Prostate gland (tissue), 2 donors: ENCODE data around the gene GOLIM4. TPM values are rescaled to one million over a fixed set of nuclear protein-coding genes. Genes with fewer than 3 reads are reported as not detected.

ENCODE experiments used
- DNase-seq: peaks from one replicate; pipeline ENCODE4 v3.0.0-alpha.2; 2019; ENCODE audit warnings: low spot score
- H3K27ac ChIP-seq, 2 donors: fragments of 200-600 bp; sonication (generic); 2 replicates each; pipeline ENCODE4 v1.5.1; 2017 to 2019
- H3K27me3 ChIP-seq: fragments of 200-600 bp; sonication (generic); replicated peaks from 2 replicates; pipeline ENCODE4 v1.5.1; 2019; ENCODE audit not compliant: insufficient read depth
- H3K36me3 ChIP-seq, 2 donors: fragments of 200-600 bp; sonication (generic); 1 replicate in 1 of 2; 2 replicates in 1 of 2; pipeline versions ENCODE4 v1.5.1 to v1.8.1; 2017 to 2019
- H3K4me1 ChIP-seq: fragments of 200-600 bp; sonication (generic); replicated peaks from 2 replicates; pipeline ENCODE4 v1.5.1; 2019
- H3K4me3 ChIP-seq, 2 donors: fragments of 200-600 bp; sonication (generic); 2 replicates each; pipeline ENCODE4 v1.5.1; 2017 to 2019
- H3K9me3 ChIP-seq: fragments of 200-600 bp; sonication (generic); 2 replicates; pipeline ENCODE4 v1.5.1; 2017
- POLR2A ChIP-seq: fragments of 450-650 bp; IDR thresholded peaks from one replicate; pipeline ENCODE4 v1.6.1; 2016; ENCODE audit warnings: antibody characterized with exemption, mild to moderate bottlenecking
- POLR2AphosphoS5 ChIP-seq: sonication (generic); formaldehyde crosslinking; IDR thresholded peaks from one replicate; pipeline ENCODE4 v1.6.1; 2017; ENCODE audit warnings: antibody characterized with exemption
- WGBS: methylation state at CpG from one replicate; pipeline ENCODE4 v1.1.5; 2018; 5-methylcytosine and 5-hydroxymethylcytosine counted together
- intact Hi-C: fragments of 100-400 bp; cut with DNase I; formaldehyde crosslinking; loops from one replicate; pipeline ENCODE4 v1.14.2; 2022
- total RNA-seq, 2 donors: library from RNA; depleted of rRNA; stranded (reverse); fragments of >200 nt; gene quantifications; one replicate each; pipeline ENCODE4 v1.1.0, GENCODE V29; 2016
- TF ChIP-seq, protein P1 (sequence below), 4 experiments: fragments of 200-600 bp in 2 of 4; fragments of 450-650 bp in 2 of 4; sonication (generic) in 2 of 4; IDR thresholded peaks; 1 replicate in 3 of 4; 2 replicates in 1 of 4; pipeline ENCODE4 v1.5.1; 2016 to 2019; ENCODE audit warnings: antibody characterized with exemption in 4 of 4, mild to moderate bottlenecking in 2 of 4, moderate library complexity in 2 of 4

GOLIM4 gene
- total RNA-seq, 2 donors from 2014 or later: 22.3 to 25.5 TPM

DNA sequence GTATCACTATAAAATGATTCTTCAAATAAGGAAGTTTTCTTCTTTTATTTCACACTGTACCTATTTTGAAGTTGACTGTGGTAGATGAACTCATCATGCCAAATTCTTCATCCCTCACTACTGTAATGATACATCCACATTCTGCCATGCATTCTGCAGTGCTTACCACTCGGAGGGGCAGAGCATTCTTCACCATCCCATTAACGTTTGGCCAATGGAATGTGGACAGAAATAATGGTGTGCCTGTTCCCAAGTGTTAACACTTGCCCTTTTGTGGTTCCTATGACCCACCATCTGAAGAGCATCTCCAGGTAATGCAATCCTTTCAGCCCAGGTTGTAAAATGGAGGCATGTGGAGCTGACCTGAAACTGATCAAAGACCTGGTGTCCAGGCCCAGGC, 18.6 kb downstream of the GOLIM4 start:
- 75% methylated on average over 2 of the region's 2 CpGs for WGBS
- intact Hi-C loops: no loop called here
- no peaks in the 10 kb centered on the region for H3K4me1 ChIP-seq

DNA sequence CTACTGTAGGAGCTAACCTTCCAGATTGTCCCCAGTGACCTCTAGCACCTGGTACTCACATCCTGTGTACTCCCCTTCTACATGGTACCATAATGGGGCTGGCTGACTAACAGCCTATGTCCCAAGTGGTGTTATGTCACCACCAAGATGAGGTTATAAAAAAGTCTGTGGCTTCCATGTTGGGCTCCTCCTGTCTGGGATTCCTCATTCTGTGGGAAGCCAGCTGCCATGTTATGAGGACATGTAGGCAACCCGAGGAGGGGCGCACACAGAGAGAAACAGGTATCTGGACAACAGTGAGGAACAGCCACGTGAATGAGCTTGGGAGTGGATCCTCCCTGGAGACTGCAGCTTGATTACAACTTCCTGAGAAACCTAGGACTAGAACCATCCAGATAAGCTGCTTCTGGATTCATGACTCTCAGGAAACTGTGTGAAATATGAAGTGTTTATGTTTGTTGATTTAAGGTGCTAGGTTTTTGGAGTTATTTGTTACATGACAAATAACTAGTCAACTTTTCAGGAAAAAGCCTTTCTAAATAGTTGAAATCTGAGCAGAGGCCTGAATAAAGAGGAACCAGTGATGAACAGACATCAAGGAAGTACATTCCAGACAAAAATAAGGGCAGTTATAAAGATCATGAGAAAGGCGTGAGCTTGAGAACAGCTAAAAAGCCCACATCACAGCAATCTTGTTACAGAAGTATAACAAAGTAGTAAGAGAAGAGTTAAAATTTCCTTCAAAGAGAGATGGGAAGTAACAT, 21.7 kb downstream of the GOLIM4 start:
- no peak overlapping the region for H3K27ac ChIP-seq
- 85% methylated on average over 4 of the region's 4 CpGs for WGBS
- intact Hi-C loops: no loop called here
- no peak for DNase-seq
- TF ChIP-seq, protein P1, sequence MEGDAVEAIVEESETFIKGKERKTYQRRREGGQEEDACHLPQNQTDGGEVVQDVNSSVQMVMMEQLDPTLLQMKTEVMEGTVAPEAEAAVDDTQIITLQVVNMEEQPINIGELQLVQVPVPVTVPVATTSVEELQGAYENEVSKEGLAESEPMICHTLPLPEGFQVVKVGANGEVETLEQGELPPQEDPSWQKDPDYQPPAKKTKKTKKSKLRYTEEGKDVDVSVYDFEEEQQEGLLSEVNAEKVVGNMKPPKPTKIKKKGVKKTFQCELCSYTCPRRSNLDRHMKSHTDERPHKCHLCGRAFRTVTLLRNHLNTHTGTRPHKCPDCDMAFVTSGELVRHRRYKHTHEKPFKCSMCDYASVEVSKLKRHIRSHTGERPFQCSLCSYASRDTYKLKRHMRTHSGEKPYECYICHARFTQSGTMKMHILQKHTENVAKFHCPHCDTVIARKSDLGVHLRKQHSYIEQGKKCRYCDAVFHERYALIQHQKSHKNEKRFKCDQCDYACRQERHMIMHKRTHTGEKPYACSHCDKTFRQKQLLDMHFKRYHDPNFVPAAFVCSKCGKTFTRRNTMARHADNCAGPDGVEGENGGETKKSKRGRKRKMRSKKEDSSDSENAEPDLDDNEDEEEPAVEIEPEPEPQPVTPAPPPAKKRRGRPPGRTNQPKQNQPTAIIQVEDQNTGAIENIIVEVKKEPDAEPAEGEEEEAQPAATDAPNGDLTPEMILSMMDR (IDR thresholded peaks at IDR 0.05): no peak
- no peak for TF ChIP-seq POLR2A
- no peak for TF ChIP-seq POLR2AphosphoS5
- no peaks in the 10 kb centered on the region for H3K27me3 ChIP-seq
- H3K4me1 ChIP-seq: no peaks in the 10 kb centered on the region
- H3K4me3 ChIP-seq: no peak overlapping the region
- H3K36me3 ChIP-seq: no peaks in the 10 kb centered on the region
- no peaks in the 10 kb centered on the region for H3K9me3 ChIP-seq

More for the DNA sequence above, 18.6 kb downstream of the GOLIM4 start:
- no peaks in the 10 kb centered on the region for H3K9me3 ChIP-seq
- no peak for DNase-seq
- no peak overlapping the region for H3K27ac ChIP-seq
- no peaks in the 10 kb centered on the region for H3K36me3 ChIP-seq
- H3K27me3 ChIP-seq: no peaks in the 10 kb centered on the region
- no peak overlapping the region for H3K4me3 ChIP-seq
- TF ChIP-seq POLR2AphosphoS5 (no peak), POLR2A (no peak)
- TF ChIP-seq, protein P1 (IDR thresholded peaks at IDR 0.05): no peak

DNA sequence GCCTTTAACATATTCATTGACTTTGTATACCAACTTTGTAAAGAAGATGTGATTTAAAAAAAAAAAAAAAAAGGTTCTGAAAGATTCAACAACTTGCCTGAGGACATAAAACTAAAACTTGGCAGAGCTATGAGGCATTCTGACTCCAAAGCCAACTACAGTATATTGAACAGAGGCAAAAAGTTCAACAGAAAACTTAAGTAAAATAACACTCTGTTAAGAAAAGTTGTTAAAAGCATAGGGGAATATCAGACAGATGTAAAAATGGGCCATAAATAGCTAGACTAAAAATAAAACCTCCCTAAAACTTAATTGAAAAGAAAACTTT, 23.4 kb downstream of the GOLIM4 start:
- no peak for DNase-seq
- no peaks in the 10 kb centered on the region for H3K36me3 ChIP-seq
- intact Hi-C loops: no loop called here
- no peak overlapping the region for H3K27ac ChIP-seq
- no peaks in the 10 kb centered on the region for H3K27me3 ChIP-seq
- TF ChIP-seq POLR2A (no peak), POLR2AphosphoS5 (no peak)
- TF ChIP-seq, protein P1 (IDR thresholded peaks at IDR 0.05): no peak
- H3K4me3 ChIP-seq: no peak overlapping the region
- H3K4me1 ChIP-seq: no peaks in the 10 kb centered on the region
- no peaks in the 10 kb centered on the region for H3K9me3 ChIP-seq

DNA sequence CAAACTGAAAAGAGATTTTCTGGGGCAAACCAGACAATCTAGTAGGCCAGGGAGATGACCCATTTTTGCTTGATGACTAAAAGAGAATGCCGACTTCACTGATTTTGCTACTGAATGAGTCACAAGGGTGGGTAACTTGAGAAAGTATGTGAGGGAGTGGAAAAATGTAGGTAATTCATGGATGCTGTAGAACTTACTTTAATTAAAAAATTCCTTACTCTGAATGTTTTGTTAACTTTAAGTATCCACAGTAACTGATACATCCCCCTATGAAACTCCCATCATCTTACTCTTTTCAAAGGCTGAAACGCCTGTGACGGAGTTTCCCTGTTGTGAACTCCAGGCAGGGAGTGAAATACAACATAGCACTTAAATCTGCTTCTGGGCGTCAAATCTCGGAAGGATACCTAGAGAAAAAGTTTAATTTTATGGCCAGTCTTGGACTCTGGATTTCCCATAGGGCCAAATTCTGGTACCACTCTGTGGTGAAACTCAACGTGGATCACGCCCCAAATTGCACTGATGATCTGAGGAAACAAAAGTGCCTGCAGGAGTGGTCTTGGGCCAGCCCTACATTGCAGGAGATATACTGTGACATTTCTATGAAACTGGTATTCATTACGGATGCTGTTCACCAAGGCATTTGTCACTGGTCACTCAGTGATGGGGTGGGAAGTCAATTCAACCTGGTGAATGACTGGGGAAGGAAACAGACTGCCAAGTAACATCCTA, 24.0 kb downstream of the GOLIM4 start:
- TF ChIP-seq, protein P1 (IDR thresholded peaks at IDR 0.05): no peak
- TF ChIP-seq POLR2A: no peak
- TF ChIP-seq POLR2AphosphoS5: no peak
- DNase-seq: no peak
- WGBS: 78% methylated on average over 8 of the region's 8 CpGs
- Histone ChIP-seq H3K9me3 (no peaks in the 10 kb centered on the region), H3K27me3 (no peaks in the 10 kb centered on the region), H3K27ac (no peak overlapping the region), H3K4me3 (no peak overlapping the region), H3K4me1 (no peaks in the 10 kb centered on the region), H3K36me3 (no peaks in the 10 kb centered on the region)
- intact Hi-C loops: no loop called here

DNA sequence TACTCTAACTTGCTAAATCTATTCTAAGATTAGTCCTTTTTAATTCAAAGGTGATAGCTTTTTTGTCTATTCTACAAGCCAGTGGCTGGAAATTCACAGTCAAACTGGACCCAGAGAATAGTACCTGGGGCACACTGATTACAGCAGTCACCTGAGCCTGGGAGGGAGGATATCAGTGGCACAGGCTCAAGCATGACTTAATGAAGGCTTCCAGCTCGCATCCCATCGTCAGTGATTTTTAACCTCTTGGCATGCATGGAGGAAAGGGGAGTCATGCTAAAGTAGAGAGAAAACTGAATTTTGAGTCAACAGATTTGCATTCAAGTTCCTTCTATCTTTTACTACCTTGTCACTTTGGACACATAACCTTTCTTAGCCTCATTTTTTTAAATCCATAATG, 24.8 kb downstream of the GOLIM4 start:
- no peaks in the 10 kb centered on the region for H3K4me1 ChIP-seq
- intact Hi-C loops: no loop called here
- no peaks in the 10 kb centered on the region for H3K9me3 ChIP-seq
- H3K36me3 ChIP-seq: no peaks in the 10 kb centered on the region
- DNase-seq: no peak
- H3K27ac ChIP-seq: no peak overlapping the region
- TF ChIP-seq POLR2A (no peak), POLR2AphosphoS5 (no peak)
- TF ChIP-seq, protein P1 (IDR thresholded peaks at IDR 0.05): no peak
- no peaks in the 10 kb centered on the region for H3K27me3 ChIP-seq
- 61% methylated on average over 2 of the region's 2 CpGs for WGBS
- no peak overlapping the region for H3K4me3 ChIP-seq
